Stimulated activated CD4-positive, alpha-beta T cell treated with anti-CD3 and anti-CD28 coated beads, TNF-alpha, amount 100 ng/mL, for 4 hours (primary cell): ENCODE data around the gene YIF1B.

Source experiments
- DNase-seq, 3 experiments: peaks; one replicate each; pipeline ENCODE4 v3.0.0-alpha.2; 2020; ENCODE audit warnings: low read depth in 3 of 3

Gene YIF1B

DNA sequence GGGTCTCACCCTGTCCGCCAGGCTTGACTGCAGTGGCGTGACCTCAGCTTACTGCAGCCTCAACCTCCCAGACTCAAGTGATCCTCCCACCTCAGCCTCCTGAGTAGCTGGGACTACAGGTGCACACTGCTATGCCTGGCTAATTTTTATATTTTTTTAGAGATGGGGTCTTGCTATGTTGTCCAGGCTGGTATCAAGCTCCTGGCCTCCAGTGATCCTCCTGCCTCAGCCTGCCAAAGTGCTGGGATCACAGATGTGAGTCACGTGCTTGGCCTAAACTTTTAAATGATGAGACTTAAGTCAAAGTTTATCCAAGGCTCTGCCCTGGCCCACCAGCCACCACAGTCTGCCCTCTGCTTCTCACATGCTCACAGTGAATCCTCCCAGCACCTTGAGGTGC is 9.5 kb downstream of the YIF1B start:
- no peak for DNase-seq

DNA sequence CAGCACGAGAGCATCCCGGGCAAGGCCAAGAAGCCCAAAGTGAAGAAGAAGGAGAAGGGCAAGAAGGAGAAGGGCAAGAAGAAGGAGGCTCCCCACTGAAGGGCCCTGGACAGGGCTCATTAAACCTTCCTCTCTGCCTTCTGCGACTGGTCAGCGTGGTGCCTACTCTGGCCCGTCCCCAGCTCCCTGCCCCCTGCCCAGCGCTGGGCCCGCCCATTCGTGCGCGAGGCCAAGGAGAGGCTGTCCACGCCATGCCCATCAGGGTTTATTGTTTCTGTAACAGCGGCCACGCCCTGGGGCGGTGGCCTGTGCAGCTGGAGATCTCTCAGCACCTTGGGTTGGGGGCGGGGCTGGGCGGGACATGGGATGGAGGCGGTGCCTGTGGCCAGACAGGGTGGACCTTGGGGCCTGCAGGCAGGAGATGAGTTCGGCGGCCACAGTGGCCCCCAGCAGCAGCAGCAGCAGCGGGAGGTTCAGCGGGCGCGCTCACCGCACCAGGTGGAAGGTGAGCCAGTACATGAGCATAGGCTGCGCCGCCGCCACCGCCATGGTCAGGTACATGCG is 10.8 kb downstream of the YIF1B start:
- DNase-seq = no peak

DNA sequence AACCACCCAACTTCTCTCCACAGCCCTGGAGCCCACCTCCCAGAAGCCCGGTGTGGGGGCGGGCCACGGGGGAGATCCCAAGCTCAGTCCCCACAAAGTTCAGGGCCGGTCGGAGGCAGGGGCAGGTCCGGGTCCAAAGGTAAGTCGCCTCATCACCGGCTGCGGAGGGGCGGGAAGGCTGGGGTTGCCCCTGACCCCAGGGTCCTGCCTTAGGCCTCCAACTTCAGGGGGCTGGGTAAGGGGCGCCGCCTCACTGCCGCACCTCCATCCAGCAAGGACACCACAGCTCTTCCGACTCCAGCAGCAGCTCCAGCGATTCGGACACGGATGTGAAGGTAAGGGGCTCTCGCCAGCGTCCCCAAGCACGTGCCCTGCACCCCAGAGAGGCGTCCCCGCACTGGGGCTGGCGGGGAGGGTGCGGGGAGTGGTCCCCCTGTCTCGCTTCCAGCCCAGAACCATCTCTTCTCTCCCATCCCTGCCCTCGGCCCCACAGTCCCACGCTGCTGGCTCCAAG is 11.3 kb downstream of the YIF1B start:
- no peak for DNase-seq

DNA sequence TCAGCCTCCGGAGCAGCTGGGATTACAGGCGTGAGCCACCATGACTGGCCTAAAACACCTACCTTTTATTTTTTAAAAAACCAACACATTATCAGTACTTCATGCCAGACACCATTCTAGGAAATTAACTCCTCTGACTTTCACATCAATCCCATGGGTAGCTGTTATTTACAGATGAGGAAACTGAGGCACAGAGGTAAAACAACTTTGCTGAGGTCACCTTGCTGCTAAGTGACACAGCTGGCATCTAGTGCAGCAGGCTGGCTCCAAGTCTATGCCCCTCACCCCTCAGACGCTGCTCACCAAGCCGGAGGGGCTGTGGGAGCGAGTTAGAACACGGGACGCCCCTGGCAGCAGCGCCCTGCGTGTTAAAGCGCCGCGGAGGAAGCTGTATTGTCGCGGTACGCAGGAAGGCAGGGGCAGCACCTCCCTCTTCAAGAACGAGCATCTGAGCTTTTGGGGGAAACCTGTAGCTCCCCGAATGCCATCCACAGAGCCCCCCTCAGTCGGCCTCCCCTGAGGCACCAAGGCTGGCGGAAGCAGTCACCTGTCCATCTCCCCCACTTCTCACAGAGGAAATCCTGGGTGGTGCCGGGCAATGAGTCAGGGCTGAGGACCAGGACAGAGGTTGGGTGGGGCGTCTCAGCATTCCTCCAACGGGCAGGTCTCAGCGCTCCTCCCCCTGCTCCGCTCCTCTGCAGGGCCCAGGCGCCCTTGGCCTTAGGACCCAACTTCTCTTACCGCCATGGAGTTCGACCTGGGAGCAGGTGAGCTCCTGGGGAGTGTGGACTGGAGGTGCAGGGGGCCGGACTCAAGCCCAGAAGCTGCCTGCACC is 12.0 kb downstream of the YIF1B start, which contains the start of gene C19orf33:
C19orf33 (plus strand) TSS at position 735 of the 835 bp plus-strand sequence; CDS start at position 746, 11 bp downstream.
- no peak for DNase-seq

DNA sequence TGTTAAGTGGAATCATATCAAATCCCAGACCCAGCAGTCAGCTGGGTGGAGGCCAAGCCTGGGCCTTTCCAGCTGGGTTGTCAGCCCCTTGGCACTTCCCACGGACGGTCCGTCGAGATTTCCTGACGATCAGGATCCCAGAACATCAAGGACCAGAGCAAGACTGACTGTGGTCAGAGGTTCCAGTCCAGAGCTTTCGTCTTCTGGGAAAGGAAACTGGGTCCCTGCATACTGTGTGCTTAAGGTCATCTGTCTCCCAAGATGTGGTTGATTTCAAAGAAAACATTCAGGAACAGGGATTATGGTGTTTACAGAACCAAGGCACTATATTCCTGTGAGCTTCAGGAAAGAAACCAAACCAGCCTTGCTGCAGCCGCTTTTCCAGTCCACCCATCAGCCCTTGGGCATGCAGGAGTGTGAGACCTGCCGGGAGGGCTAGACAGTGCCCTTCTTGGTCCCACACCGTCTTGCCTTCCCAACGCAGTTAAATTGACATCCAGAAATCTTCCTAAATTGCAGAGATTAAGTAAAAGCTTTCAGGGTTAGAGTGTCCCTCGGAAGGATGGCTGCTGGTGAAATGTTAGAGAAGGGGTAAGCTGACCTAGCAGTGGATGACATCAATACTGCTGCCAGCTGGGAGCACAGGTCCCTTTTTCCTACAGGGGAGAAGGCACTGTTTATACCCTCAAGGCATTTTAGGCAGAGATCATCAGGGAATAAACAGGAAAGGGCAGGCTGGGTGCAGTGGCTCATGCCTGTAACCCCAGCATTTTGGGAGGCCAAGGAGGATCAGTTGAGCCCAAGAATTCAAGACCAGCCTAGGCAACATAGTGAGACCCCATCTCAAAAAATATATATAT is 16.7 kb downstream of the YIF1B start:
- DNase-seq = no peak

DNA sequence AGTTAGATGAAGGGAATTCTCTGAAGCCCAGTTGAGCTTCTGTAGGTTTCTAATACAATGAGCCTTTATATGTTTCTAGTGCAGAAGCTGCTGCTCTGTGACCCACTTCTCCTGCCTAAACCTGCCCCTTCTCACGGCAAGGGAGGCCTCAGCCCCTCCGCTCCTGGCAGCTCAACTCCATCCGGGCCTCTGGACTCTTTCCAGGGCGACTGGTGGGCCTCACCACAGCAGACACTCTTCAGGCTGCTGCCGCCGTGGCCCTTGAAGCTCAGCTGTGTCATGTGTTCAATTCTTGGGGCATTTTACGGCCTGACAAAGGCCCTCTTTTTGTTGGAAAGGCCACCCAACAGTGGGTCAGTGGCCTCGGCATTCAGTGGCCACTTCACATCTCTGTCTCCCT is 21.7 kb downstream of the YIF1B start:
- DNase-seq = no peak

DNA sequence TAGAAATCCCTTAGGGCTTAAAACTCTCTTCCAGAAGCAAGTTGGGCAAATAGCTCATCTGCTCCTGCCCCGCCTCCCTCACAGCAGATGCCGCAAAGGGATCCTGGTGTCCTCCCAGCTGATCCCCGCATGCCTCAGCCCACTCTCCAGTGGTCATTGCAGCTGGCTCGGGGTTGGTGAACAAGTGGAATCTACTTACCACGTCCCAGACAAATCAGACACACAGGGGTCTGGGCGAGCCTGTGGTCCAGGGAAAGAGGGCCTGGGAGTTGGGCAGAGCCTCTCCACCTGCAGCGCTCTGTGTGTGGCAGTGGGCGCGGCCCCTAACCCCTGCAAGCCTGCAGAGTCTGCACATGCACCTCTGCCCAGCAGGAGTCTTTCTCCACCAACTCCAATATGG is 22.5 kb downstream of the YIF1B start:
- no peak for DNase-seq

DNA sequence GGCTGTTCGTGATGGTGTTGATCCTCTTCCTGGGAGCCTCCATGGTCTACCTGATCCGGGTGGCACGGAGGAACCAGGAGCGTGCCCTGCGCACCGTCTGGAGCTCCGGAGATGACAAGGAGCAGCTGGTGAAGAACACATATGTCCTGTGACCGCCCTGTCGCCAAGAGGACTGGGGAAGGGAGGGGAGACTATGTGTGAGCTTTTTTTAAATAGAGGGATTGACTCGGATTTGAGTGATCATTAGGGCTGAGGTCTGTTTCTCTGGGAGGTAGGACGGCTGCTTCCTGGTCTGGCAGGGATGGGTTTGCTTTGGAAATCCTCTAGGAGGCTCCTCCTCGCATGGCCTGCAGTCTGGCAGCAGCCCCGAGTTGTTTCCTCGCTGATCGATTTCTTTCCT is 23.9 kb downstream of the YIF1B start:
- no peak for DNase-seq

DNA sequence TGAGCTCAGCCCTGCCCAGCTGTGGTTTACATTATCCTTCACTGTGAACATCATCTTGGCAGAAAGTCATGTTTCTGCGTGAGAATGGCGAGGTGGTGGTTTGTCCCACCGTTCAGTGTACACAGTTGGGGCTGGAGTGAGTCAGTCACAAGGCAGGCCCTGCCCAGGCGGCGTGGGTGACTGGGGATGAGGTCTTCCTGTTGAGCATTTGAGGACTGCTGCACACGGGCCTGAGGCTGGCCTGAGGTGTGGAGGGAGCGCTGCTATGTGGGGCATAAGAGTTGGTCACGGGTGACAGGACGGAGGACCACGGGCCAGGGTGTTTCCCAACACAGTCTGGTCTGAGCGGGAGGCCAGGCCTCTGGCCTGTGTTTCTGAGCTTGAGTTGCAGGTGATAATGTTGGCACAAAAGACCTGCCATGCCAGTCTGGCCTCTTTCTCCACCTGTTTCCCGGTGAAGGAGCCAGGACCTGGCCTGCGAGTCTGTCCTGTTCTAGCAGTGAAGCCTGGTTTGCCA is 25.1 kb downstream of the YIF1B start:
- no peak for DNase-seq

DNA sequence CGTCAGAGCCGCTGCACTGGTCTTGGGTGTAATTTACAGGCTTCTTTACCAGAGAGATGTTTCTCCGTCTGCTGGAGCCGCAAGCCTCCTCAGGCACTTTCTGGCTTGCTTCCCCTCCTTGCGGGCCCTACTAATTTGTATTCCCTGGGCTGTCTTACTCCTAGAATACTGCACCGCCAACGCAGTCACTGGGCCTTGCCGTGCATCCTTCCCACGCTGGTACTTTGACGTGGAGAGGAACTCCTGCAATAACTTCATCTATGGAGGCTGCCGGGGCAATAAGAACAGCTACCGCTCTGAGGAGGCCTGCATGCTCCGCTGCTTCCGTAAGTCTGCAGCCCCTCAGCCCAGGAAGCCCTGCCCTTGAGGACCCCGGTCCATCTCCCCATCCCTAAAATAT is 25.8 kb downstream of the YIF1B start:
- no peak for DNase-seq

DNA sequence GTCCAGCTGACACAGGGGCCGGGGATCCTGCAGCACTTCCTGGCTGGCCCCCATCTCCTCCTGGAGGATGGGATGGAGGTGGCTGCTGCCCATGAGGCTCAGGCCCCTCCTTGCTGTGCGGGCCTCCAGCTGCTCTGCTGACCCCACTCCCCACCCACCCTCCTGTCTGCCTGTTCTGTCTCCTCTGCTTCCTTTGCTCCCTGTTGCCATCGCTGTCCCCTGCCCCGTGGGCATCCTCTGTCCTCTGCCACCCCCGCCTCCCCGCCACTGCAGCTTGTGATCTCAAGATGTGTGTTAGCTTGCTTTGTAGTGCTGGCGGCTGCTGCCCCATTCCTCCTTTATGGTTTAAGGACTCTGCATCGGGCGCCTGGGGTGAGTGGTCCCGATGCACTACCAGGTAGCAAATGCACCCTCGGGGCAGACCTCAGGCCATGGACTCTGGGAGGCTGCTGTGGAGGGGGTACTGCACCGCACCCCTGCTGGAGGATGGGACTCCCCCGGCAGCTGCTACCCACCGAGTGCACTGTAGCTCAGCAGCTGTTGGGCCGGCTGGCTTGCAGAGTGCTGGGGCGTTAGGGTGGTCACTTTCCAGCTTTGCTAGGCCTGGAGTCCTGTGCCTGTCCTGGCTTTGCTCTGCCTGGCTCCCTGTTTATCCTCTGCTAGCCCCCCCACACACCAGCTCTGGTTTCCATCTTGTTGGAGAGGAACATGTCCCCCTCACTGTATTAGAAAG is 27.5 kb downstream of the YIF1B start:
- no peak for DNase-seq

DNA sequence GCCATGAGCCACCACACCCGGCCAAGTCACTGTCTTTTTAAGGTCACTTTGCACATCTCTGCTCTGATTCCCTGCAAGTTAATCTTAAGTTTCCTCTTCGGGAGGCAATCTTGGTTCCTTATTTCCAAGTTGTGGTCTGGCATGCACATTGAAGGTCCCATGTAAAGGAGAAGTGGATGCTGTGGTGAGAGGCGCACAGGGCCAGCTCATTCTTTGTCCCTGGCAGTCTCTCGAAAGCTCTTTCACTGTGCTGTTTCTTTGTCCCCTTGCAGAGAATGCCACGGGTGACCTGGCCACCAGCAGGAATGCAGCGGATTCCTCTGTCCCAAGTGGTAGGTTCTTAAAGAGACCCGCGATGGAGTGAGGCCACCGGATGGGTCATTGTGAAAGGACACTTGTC is 28.1 kb downstream of the YIF1B start:
- DNase-seq = no peak

DNA sequence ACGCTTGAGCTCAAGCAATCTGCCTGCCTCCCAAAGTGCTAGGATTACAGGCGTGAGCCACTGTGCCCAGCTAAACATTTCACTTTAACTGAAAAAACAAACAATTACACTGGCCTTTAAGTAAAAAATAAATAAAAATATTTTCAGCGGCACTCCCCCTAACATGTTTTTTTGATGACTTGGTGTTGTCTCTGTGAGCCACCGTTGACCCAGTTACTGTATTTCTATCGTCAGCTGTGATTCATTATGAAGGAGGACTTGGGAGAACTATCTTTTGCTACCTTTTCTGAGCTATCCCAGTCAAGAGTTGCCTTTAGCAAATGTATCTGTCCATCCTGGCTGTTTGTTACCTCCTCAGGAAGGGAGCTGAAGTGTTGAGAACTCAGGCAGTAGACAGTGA is 30.2 kb downstream of the YIF1B start:
- no peak for DNase-seq

DNA sequence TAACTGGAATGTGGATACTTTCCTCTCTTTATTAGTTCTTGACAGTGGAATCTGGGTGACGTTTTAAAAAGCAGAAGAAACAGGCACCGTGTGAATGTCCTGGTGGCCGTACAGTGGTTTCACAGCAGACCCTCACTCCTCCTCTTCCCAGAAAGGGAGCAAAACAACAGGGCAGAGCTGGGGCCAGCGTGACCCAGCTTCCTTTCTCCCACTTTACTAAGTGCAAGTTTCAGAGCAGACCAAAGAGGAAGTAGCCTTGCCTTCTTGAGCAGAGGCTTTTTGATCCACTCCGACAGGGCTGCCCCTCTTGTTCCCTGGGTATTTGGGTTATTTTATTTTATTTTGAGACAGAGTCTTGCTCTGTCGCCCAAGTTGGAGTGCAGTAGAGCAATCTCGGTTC is 31.3 kb downstream of the YIF1B start:
- no peak for DNase-seq

DNA sequence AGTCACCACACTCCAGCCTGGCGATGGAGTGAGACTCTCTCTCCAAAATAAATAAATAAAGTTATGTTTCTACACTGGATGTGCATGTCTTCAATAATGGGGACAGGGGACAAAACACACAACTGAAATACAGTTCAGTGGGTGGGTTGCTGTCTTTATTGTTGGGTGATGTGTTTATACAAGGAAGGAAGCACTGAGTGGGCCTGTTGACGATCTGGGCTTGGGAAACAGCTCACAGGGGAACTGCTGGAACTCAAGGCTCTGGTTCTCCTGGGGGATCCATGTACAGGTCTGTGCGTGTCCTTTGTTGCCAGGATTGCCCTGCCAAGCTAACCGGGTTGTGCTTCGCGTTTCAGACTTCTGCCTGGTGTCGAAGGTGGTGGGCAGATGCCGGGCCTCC is 32.5 kb downstream of the YIF1B start:
- DNase-seq = no peak

DNA sequence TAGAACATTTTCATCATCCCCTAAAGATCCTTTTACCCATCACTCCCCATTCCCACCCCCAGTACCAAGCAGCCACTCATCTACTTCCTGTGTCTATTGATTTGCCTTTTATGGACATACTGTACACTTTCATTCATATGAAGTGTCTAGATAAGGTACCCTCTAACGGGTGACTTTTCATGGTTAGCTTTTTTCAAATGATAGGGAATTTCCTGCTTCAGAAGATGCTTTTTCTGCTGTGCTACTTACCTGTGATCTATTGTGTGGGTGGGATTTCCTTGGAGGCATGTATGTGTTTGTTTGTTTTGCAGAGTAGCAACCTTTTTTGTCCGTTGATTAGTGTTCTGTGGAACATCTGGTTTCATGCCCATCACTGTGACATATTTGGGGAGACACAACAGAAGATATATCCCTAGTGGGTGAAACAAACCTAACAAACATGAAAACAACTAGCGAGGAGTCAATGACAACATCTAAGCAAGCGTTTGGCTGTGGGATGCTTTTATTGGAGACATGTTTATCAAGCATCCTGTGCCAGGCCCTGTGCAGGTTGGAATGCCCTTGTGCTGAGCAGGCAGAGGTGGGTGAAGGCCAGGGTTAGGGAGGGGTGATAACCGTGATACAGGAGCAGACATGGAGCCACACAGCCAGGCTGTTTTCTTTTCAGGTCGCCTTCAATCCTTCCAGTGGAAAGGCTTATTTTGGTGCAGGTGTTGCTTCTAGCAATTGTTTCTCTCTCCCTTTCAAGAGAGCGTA is 33.8 kb downstream of the YIF1B start:
- DNase-seq = no peak

DNA sequence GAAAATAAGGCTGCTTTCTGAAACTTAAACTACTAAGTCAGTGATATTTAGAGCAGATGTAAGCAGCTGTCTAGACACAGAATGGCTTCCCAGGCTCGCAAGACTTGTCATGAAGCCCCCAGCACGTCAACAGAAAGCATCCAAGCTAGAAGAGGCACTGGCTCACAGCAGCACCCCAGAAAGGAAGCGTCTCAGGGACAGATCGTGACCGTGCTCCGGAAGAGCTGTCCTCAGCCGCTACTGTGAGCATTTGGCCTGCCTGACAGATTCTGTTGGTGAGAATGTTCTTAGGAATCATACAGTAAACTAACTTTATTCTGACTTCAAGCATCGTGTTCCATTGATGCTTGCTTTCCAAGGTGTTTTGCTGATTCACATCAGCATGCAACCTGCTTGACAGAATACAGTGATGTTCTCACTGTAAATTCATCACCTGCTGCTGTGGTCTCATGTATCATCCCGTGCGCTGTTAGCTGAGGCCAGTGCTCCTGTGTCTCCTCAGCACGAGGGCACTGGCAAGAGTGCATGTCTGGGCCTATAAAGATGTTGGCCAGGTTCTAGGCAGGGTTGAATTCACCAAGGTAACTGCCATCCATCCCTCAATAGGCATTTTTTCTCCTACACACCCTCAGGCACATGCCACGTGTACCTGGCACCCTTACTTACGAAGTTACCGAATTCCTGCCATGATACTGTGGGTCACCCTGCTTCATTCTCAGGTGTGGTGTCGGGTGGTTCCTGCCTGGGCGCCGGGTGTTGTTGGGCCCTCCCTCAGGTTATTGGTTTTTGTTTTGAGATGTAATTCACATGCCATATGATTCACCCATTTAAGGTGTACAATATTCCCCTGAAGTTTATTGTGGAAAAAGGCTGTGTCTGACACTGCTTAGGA is 35.5 kb downstream of the YIF1B start:
- no peak for DNase-seq

DNA sequence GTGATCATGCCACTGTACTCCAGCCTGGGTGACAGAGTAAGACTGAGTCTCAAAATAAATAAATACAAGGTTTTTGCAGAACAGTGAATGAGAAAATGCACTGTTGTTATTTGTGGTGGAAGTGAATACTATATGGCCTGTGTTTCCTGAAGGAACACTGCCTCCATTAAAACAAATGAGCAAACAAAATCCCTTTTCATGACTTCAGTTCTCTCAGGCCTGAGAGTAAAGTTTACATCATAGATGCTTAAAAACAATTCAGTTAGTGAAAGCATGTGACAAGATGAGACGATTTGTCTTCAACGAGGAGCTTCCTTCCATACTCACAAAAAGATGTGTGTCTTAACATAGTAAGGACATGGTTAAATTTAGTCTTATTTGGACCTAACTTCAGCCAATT is 37.0 kb downstream of the YIF1B start:
- no peak for DNase-seq

DNA sequence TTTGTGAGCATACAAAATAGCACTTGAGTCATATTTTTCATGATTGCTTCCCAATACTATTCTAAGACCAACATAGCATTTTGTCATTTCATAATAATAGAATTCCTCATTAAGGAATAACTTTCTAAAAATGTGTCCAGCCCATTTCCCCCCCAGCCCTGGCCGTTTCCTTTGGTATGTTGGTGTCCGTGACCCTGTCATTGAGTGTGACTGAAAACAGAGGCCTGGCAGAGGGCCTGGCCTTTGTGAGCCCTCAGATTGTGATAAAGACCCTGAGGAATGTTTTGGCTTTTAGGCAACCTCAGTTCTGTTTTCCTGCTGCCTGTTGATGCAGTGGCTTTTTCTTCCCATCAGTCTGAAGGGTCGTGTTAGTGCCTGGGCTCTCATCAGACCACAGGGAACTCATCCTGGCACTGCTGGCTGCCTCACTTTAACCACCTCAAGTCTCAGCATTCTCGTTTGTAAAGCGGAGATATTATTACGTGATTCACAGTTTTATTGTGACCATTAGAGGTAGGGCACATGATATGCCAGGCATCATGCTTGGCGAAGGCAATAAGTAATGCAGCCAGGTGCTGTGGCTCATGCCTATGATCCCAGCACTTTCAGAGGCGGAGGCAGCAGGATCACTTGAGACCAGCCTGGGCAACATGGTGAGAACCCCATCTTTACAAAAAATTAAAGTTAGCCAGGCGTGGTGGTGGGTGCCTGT is 37.6 kb downstream of the YIF1B start:
- no peak for DNase-seq
